AG04449 (cell line): ENCODE data around the gene FAM168A.

Experiments used
- CTCF ChIA-PET: fragments of 350-600 bp; formaldehyde crosslinking; extraction: SDS; loops from one replicate; lab custom pipeline; 2021; ENCODE audit warnings: antibody characterized with exemption; lab: Yijun Ruan, JAX
- POLR2A ChIA-PET: fragments of 400-600, 350-600 bp; formaldehyde crosslinking; extraction: SDS; loops from one replicate; lab custom pipeline; 2020; ENCODE audit warnings: antibody characterized with exemption, inconsistent platforms; lab: Yijun Ruan, JAX
- DNase-seq: peaks from one replicate; pipeline ENCODE4 v3.0.0-alpha.2; 2010; ENCODE audit warnings: low read depth, low spot score
- H3K4me3 ChIP-seq: 2 replicates; pipeline ENCODE4 v1.5.1; 2011; ENCODE audit warnings: low read depth, mild to moderate bottlenecking, control low read depth, low read length
- TF ChIP-seq, protein P1 (sequence below): IDR thresholded peaks from one replicate; pipeline ENCODE4 v1.5.1; 2011; ENCODE audit warnings: mild to moderate bottlenecking, moderate library complexity, low read length, control low read depth, inconsistent platforms; ENCODE audit not compliant: insufficient read depth; ENCODE audit errors: missing control alignments

Gene FAM168A

GRCh38 chr11:73366953-73367352, 231.0 kb downstream of the FAM168A start:
- ChIA-PET POLR2A (no interaction called here), CTCF (interaction anchor here (1.1 to 16.8 kb wide), 4 partner anchors 10 to 295 kb away, joined by 3 to 263 read pairs (median 11); partner anchors contain the start of gene RELT)
- H3K4me3 ChIP-seq, result no peak overlapping the region
- TF ChIP-seq, protein P1, sequence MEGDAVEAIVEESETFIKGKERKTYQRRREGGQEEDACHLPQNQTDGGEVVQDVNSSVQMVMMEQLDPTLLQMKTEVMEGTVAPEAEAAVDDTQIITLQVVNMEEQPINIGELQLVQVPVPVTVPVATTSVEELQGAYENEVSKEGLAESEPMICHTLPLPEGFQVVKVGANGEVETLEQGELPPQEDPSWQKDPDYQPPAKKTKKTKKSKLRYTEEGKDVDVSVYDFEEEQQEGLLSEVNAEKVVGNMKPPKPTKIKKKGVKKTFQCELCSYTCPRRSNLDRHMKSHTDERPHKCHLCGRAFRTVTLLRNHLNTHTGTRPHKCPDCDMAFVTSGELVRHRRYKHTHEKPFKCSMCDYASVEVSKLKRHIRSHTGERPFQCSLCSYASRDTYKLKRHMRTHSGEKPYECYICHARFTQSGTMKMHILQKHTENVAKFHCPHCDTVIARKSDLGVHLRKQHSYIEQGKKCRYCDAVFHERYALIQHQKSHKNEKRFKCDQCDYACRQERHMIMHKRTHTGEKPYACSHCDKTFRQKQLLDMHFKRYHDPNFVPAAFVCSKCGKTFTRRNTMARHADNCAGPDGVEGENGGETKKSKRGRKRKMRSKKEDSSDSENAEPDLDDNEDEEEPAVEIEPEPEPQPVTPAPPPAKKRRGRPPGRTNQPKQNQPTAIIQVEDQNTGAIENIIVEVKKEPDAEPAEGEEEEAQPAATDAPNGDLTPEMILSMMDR, result no peak
- no peak for DNase-seq

DNA sequence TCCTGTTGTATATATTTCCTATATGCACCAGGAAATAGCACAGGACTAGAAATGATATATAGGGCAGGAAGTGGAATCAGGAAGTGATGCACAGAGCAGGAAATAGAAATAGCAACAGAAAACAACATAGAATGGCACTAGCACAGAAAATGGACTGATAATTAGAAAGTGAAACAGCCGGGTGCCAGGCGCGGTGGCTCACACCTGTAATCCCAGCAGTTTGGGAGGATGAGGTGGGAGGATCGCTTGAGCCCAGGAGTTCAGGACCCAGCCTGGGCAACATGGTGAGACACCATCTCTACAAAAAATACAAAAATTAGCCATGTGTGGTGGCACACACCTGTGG, 231.7 kb downstream of the FAM168A start:
- ChIA-PET CTCF (interaction anchor here (0.8 to 16.8 kb wide), 3 partner anchors 13 to 295 kb away, joined by 3 to 263 read pairs (median 17); no protein-coding TSS in a partner anchor), POLR2A (no interaction called here)
- H3K4me3 ChIP-seq, result no peak overlapping the region
- DNase-seq, result no peak
- TF ChIP-seq, protein P1, result no peak

GRCh38 chr11:73365352-73366264, 232.3 kb downstream of the FAM168A start:
- no peak overlapping the region for H3K4me3 ChIP-seq
- POLR2A ChIA-PET, result no interaction called here
- TF ChIP-seq, protein P1, result no peak
- CTCF ChIA-PET, result interaction anchor here (0.6 to 16.8 kb wide), 10 partner anchors 9 to 296 kb away, joined by 3 to 263 read pairs (median 4); partner anchors contain the start of gene RELT
- DNase-seq, result no peak

DNA sequence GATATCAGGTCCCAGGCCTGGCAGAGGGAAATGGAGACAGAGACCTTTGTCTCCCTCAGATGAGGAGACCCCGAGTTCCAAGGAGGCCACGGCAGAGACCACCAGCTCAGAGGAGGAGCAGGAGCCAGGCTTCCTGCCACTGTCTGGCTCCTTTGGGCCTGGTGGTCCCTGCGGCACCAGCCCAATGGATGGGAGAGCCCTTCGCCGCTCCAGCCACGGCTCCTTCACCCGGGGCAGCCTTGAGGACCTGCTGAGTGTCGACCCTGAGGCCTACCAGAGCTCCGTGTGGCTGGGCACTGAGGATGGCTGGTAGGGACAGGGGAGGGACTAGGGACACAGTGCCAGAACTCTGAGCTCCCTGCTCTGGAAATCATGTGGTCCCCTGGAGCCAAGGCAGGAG, 234.8 kb downstream of the FAM168A start:
- H3K4me3 ChIP-seq, result no peak overlapping the region
- ChIA-PET CTCF (interaction anchor here (0.9 to 16.8 kb wide), 7 partner anchors 8 to 298 kb away, joined by 3 to 263 read pairs (median 5); partner anchors contain the start of gene ARHGEF17), POLR2A (no interaction called here)
- no peak for DNase-seq
- TF ChIP-seq, protein P1, result no peak

DNA sequence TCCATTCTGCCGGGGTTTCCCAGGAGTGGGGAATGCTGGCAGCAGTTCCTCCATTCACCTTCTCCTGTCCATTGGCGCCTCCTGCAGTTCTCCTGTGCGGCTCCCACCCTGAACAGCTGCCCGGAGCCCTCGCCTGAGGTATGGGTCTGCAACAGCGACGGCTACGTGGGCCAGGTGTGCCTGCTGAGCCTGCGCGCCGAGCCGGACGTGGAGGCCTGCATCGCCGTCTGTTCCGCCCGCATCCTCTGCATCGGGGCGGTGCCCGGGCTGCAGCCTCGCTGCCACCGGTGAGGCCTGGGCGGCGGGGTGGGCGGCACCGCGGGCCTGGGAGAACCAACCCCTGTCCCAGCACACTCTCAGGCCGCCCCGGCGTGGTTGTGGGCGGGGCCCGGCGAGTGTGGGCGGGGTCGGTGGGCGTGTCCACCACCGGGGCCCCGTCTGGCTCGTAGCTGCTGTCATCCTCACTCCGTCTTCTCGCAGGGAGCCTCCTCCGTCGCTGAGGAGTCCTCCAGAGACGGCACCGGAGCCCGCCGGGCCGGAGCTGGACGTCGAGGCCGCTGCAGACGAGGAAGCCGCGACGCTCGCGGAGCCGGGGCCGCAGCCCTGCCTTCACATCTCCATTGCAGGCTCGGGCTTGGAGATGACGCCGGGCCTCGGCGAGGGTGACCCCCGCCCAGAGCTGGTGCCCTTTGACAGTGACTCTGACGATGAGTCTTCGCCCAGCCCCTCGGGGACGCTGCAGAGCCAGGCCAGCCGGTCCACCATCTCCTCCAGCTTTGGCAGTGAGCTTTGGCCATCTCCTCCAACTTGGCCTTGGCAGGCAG, 235.7 kb downstream of the FAM168A start:
- POLR2A ChIA-PET, result interaction anchor here (1.1 kb wide), 1 partner anchor 10 kb away, joined by 3 read pairs; no protein-coding TSS in a partner anchor
- no peak overlapping the region for H3K4me3 ChIP-seq
- DNase-seq, result no peak
- CTCF ChIA-PET, result interaction anchor here (0.7 to 16.8 kb wide), 11 partner anchors 8 to 299 kb away, joined by 3 to 263 read pairs (median 5); partner anchors contain the start of gene ARHGEF17
- TF ChIP-seq, protein P1, result no peak
